HG03439 (cell line): ENCODE results near the gene XPO1.
"Not testable (repeated sequence)": the region's sequence is repeated elsewhere in the genome, so short reads cannot be mapped to it uniquely, and the experiment has no call there.

ENCODE experiments used
- ATAC-seq: cut with Tn5 transposase; IDR thresholded peaks from one replicate; pipeline ENCODE4 v1.9.1; 2021; ENCODE audit warnings: mild to moderate bottlenecking, moderate library complexity; ENCODE audit not compliant: unreplicated experiment

Gene XPO1

GRCh38 chr2:61470122-61470951 is 67.8 kb downstream of the XPO1 start:
- peak; percentile 27 for ATAC-seq

- ATAC-seq, result no peak
These were observed 68.6 kb downstream of the XPO1 start for GRCh38 chr2:61469424-61470121.

GRCh38 chr2:61468231-61468630 is 69.9 kb downstream of the XPO1 start:
- not testable (repeated sequence) for ATAC-seq

- no peak for ATAC-seq
These were observed 73.1 kb downstream of the XPO1 start for GRCh38 chr2:61465045-61465444.

GRCh38 chr2:61463769-61464475 is 74.2 kb downstream of the XPO1 start:
- ATAC-seq, result no peak

GRCh38 chr2:61461404-61461803 is 76.8 kb downstream of the XPO1 start:
- no peak for ATAC-seq

GRCh38 chr2:61460163-61460562 is 78.0 kb downstream of the XPO1 start:
- no peak for ATAC-seq

- no peak for ATAC-seq
These were observed 81.3 kb downstream of the XPO1 start for GRCh38 chr2:61456746-61457420.

GRCh38 chr2:61456070-61456745 is 81.9 kb downstream of the XPO1 start:
- ATAC-seq, result no peak

- ATAC-seq, result not testable (repeated sequence)
These were observed 83.2 kb downstream of the XPO1 start for GRCh38 chr2:61454972-61455371.

GRCh38 chr2:61454383-61454782 is 83.8 kb downstream of the XPO1 start:
- no peak for ATAC-seq

- no peak for ATAC-seq
These were observed 85.8 kb downstream of the XPO1 start for GRCh38 chr2:61452392-61452791.

- ATAC-seq, result no peak
These were observed 87.0 kb downstream of the XPO1 start for GRCh38 chr2:61451178-61451577.

GRCh38 chr2:61450144-61450543 is 88.0 kb downstream of the XPO1 start:
- ATAC-seq, result no peak

GRCh38 chr2:61448229-61448628 is 89.9 kb downstream of the XPO1 start:
- ATAC-seq, result no peak

- ATAC-seq, result not testable (repeated sequence)
These were observed 91.2 kb downstream of the XPO1 start for GRCh38 chr2:61446971-61447370.

GRCh38 chr2:61443342-61444041 is 94.7 kb downstream of the XPO1 start:
- ATAC-seq, result peak; percentile 81

GRCh38 chr2:61439241-61440002 is 98.7 kb downstream of the XPO1 start:
- ATAC-seq, result no peak

- ATAC-seq, result no peak
These were observed 99.5 kb downstream of the XPO1 start for GRCh38 chr2:61438670-61439069.
